GM19043 (cell line): ENCODE data around the gene AANAT.
A peak's percentile ranks its signal among the peaks of the same experiment; 100 is the strongest.

Experiments
- ATAC-seq: cut with Tn5 transposase; IDR thresholded peaks from one replicate; pipeline ENCODE4 v1.9.1; 2021; ENCODE audit warnings: low read depth; ENCODE audit not compliant: unreplicated experiment

AANAT gene

DNA sequence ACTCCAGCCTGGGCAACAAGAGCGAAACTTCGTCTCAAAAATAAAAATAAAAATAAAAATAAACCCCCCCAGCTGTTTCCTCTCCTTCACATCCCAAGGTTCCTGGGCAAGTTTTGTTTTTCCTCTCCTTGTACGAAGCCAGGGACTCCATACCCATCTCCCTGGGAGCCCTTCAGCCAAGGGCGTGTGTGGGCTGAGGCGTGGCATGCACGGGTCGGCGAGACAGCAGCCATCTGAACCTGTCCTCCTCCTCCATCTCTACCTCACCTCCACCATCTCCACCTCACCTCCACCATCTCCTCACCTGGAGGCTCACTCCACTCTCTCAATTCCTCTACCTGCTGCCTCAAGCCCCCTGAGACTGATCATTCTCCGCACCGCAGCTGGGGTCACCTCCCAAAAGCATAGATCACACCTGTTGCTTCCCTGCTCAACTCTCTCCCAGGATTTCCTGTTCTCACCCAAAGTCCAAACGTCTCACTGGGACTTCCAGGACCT lies 16.9 kb downstream of the AANAT start:
- no peak for ATAC-seq

DNA sequence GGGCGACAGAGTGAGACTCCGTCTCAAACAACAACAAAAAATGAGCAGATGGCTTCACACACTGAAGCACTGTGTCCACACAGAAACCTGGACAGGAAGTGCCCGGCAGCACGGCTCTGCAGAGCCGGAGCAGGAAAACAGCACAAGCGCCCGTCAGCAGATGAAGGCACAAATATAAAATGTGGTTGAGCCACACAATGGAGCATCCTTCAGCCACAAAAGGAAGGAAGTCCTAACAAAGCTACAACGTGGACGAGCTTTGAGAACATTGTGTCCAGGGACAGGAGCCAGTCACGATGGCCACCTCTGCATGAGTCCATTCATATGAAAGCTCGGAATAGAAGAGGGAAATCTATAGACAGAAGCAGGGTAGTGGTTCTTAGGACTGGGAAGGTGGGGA lies 18.2 kb downstream of the AANAT start:
- ATAC-seq, result no peak

DNA sequence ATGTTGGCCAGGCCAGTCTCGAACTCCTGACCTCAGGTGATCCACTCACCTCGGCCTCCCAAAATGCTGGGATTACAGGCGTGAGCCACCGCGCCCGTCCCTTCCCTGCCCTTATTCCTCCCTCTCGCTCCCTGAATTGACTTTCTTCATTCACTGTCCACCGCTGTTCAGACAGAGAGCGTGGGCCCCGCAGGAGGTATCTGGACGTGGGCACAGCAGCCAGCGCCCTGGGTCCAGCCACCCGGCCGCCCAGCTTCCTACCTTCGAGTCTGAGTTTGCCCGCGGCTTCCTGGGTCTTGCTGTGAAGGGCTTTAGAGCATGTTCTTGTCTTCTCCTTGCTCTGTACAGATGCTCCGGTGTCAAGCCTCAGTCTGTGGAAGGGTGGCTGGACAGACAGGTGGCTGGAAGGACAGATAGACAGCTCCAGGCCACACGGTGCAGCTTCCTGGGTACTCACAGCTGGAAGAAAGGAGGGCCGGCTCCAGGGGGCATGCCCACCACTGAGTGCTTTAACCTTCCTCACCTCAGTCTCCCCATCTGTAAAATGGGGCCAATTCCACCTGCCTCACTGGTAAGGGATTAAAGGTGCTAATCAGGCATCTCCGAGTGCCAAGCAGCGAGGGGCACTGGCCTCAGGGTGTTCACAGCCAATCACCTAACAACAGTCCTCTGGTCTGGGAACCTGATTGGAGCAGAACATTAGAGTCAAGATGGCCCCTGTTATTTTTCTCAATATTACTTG lies 20.2 kb downstream of the AANAT start:
- no peak for ATAC-seq

DNA sequence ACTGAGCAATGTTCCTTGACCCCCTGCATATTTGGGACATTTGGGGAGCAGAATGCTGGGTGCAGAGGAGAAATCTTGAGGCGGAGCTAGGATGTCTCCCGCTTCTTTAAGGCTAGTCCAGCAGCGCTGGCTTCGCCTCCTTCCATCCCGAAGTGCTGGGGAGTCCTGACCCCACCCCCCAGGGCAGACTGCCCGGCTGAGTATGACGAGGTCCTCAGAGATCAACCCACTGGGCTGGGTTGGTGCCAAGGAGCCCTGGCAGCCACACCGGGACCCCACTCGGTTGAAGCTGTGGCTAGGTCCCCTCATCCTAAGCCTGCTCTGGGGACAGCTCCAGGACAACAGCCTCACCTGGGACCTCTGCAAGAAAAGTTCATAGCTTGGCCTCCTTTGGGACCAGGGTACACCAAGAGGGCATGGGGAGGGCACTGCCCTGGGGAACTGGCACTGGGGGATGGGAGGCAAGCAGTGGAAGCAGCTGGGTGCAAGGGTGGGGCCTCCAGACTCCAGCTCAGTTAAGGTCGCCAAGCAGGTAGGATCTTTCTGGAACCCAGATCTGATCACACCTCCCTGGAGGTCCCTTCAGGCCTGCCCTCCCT lies 22.8 kb downstream of the AANAT start:
- no peak for ATAC-seq

DNA sequence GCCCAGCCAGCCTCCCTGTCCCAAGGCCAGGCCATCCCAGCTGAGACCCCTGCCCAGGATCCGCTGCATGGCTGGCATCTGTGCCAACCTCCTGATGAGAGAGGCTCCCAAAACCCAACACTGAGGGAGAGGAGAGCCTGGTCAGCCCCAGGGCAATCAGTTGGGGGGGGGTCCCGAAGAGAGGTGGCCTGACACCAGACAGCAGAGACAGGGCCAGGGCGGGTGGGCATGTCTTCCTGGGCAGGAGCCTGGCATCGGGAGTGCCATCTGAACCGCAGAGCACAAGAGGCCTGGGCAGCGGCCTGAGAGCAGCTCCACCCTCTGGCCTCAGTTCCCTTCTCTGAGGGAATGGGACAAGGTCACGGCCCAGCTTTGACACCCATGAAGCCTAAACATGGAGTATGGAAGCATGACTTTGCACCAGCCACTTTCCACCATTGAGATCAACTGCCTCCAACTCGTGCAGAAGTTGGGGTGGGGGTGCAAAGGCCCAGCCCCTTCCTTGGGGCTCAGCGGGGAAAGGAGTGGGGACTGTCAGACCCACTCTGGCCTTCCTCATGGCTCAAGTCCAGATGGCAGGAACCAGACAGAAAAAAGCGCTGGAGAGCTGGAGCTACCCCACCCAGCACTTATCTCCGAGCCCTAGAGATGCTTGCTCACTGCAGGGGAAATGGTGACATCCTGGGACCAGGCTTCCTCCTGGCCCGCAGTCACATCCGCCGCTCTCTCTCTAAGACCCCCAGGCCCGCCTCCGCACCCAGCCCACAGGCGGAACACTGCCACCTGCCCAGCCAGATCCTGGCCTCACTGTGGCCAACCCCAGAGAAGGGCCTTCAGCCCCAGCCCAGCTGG lies 24.1 kb downstream of the AANAT start:
- peak; percentile 10 for ATAC-seq

DNA sequence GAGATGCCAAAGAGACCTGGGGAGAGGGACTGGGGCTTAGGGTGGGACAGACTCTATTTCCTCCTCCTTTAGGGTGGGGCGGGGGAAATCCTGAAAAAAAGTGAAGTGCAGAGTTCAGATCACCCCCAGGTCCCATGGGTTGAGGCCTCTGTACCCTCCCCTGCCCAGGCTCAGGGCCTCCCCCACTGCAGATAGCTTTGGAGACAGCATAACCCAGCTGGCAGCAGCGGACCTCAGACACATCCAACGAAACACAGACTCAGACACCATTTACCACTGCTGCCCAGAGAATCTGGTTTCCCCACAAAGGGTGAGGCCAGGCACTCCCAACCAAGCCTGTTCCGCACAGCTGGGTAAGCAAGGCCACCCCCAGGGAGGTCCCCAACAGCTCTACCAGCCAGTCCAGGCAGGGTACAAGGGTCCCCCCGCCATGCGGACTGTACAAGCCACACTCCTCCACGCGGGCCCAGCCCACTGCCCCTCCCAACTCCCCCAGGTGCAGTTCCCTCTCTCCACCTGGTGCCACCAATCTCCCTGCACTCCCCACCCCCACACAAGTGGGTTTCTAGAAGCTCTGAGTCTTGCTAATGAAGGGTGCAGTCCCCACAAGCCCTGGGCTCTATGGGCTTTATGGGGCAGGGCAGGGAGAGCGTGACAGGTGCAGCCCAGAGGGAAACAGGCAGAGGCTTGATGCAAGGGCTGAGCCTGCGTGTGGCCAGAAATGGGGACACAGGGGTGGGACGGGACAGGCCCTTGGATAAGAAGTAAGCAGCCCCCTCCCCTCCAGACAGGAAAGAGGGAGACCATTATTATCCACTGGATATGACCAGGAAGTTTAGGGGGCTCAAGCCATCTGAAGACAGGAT lies 25.0 kb downstream of the AANAT start:
- ATAC-seq, result peak; percentile 29

DNA sequence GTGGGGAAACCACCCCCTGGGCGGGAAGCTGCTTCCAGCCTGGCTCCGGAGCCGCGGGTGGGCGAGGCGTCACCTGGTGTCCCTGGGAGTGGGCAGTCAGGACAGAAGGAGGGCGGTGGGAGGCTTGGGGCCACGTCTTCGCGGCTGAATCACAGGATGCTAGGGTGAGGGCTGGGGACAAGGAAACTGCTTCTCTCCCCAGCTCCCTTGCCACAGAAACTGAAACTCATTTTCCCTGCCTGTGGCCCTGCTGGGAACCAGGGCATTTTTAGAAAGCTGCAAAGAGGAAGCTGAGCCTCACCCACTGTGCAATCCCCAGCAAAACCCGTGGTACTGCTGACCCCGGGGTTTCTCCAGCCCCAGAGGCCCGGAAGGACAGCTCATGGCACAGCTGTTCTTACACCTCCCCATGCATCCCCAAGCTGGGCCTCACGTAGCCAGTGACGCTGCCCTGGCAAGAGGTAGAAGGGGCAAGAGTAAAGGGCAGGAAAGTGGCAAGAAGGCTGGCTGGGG lies 25.6 kb downstream of the AANAT start:
- ATAC-seq, result peak; percentile 38

DNA sequence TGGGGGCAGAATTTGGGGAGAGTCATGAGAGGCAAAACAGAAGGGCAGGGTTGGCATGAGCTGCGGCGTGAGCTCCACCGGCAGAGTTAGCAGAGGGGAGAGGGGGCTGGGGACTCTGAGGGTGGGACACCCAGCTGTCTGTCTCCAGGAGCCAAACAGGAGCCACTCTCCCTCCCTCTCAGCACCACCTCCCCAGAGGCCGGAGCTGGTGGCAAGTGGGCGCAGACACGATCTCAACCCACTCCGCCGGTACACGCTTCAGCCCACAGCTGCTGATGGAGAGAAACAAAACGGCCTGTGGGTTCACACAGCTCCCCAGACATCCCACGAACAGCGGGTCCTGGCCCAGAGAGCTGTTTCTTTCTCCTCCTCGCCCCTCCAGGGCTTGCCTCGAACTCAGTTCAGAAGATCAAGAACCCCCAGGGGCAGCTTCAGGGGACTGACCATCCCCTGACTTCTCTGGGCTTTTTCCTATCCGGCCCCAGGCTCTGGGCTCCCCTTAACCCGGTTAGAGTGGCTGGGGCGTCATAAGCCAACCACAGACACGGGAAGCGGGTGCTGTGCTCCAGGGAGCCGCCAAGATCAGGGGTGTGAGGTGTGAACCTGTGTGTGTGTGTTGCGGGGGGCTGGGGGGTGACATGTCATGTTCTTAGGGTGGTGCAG lies 26.2 kb downstream of the AANAT start:
- ATAC-seq, result no peak

DNA sequence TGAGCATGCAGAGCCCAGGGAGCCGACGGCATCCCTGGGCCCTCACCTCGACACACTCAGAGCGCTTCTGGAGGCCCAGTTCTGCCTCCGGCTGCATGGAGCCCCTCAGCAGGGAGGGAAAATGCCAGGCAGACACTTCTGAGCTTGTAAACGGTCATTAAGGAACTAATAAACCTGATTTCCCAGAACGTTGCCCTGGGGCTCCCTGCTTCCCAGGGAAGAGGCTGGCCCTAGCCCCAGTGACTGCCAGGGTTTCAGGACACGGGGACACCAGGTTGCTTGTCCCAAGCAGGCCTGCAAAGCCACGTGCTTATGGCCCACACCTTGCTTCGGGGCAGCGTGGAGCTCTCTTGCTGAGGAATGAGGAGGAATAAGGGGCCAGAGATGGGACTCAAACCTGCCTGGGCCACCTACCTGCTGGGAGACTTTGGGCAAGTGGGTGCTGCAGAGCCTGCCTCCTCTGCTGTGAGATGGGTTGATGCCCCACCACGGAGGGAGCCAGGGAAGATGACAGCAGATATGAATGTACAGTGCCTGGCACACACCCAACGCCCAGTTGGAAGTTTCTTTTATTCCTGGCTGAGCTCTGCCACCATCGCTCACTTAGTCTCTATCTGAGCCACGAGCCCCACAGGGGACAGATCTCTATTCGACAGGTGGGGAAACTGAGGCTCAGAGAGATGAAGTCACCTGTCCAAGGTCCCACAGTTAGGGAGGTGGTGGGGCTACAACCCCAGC lies 28.4 kb downstream of the AANAT start:
- ATAC-seq, result no peak

DNA sequence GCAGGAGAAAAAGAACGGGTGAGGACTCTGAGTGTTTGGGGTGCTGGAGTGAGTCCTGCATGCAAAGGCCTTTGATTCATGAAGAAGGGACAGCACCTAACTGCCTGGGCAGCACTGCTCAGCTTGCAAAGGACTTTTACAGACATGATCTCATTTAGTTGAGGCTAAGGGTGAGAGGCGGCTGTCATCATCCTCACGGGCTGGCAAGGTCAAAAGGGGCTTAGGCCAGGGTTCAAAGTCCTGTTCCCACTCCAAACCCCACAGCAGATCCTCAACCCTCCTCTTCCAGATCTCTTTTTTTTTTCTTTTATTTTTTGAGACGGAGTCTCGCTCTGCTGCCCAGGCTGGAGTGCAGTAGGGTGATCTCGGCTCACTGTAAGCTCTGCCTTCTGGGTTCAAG lies 29.1 kb downstream of the AANAT start:
- no peak for ATAC-seq

DNA sequence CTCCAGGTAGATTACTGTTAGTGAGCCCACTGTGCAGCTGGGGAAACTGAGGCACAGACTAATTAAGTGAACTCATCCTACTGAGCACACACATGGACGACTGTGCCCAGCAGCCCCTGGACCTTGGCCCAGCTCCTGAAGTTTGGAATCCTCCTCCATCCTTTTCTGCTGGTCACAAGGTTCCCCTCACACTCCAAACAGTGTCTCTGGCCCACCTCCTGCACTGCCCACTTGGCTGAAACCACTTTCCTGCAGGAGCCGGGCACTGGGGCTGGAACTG lies 30.2 kb downstream of the AANAT start:
- ATAC-seq, result no peak

DNA sequence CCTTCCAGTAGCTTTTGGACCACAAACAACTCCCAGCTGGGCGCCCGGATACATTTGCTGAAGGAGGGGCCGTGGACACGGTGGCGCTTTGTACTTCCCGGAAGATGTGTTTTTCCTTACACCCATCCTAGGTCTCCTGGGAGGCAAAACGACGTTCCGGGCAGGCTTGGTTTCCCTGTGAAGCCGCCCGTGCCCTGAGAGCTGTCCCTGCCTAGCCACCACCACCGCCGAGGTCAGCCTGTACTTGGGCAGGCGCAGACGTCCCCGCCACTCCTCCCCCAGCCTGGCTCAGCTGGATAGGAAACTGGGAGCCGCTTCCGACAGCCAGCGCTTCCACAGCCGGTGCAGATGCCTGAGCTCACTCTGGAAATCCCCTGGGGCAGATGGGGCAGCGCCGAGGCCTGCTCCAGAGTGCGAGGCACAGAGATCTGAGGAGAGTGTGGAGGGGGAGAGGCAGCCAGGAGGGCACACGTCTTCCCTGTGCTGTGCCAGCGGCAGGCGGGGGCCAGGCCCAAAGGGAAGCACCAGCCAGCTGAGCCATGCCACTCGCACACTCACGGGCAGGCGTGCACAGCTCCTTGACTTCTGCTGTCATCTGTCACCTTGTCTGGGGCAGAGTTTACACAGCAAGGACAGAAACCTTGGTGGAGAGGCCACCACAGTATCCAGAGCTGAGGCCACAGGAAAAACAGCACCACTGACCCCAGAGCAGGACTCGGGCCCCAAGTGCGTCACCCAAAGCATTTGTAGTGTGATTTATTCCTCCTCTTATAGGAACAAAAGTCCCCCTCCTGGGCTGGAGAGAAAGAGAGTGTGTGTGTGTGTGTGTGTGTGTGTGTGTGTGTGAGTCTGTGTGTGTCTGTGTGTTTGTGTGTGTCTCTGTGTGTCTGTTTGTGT lies 30.8 kb downstream of the AANAT start:
- no peak for ATAC-seq

DNA sequence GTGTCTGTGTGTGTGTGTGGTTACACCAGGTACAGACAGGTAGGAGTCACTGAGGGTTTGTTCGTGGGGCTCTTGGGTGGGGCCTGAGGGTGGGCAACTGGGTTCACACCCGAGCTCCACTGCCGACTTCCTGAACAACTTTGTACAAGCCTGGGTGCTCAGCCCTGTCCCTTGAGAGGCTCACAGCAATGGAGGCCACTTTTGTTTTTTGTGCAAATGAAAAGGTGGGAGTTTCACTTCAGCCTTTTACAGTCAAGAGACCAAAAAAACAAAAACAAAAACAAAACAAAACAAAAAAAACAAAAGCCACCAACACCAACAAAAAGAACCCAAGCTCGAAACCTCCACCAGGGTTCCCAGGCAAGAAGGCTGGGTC lies 31.5 kb downstream of the AANAT start:
- no peak for ATAC-seq

DNA sequence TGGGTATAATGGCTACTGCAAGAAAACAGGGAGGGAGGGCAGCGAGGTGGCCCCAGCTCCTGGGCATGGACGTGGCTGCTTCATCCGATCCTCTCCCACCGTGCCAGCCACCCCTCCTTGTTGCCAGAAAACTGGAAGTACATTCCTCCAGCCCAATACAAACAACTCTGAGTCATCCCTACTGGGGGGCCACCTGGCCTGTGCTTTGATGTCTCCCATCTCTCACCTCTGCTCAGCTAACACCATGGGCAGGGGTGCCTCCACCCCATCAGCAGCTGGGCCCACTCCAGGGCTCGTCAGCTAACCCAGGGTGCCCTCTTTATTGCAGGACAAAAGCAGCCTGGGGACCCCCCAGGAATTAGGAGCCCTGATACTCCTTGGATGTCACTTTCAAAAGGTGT lies 31.9 kb downstream of the AANAT start:
- ATAC-seq, result no peak

DNA sequence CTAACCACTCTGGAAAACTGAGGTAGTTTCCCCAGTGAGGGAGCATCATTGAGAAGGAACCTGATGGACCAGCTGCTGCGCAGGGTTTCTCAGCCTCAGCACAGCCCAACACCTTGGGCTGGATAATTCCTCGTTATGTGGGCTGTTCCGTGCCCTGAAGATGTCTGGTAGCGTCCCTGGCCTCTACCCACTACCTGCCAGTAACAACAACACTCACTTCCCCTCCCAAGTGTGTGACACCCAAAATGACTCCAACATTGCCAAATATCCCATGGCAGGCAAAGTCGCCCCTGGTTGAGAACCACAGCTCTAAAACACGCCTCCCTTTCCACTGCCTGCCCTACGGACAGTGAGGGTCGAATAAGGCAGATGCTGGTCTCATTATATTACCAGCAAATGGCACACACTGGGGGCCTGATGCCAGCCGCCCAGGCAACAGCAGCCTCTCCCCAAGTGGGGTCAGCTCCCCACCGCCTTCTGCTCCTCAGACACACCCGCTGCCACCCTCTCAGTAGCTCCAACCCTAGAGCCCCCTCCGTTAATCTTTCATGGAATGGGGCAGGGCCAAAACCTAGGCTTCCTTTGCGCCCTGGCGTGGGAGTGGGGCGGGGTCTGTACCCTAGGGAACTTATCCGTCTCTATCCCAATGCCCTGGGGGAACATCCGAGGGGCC lies 32.8 kb downstream of the AANAT start:
- ATAC-seq, result no peak

DNA sequence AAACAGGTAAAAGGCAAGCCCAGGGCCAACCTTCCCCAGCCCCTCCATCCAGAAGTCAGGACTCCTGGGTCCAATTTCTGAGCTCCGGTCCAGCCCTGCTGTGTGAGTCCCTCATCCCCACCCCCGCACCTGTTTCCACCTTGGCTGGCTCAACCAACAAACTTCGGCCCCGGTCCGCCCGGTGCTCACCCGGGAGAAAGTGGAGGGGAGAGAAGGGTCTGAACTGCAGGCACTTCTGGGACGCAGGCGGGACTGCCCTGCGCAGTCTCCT lies 33.3 kb downstream of the AANAT start:
- ATAC-seq, result no peak

DNA sequence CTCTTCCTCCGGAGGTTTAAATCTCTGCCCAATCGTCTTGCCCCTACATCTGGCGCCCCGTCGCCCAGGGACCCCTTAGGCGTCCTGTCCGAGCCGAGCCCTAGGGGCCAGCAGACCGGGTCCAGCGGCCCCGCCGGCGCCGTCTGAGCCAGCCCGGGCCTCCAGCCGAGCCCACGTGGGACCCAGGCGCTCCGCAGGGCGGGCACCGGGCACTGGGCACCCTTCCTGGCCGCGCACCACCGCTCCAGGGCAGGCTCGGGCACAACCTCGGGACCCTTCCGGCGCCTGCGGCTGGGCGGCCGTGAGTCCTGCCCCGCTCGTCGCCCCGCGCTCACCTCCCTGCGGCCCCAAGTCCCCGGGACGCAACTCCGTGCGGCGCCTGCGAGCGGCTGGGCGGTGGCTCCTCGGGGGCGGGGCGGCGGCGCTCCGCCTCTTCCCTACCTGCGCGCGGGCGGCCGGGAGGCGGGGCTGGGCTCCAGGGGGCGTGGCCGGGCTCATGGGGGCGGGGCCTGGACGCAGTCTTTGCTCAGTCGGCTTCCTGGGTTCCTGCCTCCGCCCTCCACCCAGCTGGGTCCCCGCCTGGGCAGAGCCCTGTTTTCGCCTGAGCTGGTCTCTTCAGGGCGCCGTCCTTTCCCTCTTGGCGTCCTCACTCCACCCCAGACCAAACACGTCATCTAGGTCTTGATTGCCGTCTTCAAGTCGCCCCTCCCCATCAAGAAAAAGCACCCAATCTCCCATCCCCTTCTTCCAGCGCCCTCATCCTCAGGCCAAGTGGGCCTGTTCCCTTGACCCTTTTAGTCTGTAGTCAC lies 33.8 kb downstream of the AANAT start, which contains the start of gene RHBDF2:
TSS of gene RHBDF2 (minus strand) at position 406 of the 809 bp plus-strand sequence. CDS start 19,899 bp downstream, outside the sequence.
- ATAC-seq, result no peak
